BLaER1 treated with 17β-estradiol and CSF1 and Interleukin-3, amounts not matched to agents 10 nM and 100 nM (cell line): ENCODE data around the gene ACSS1.
A peak's percentile ranks its signal among the peaks of the same experiment; 100 is the strongest.

Experiments
- H3K27ac ChIP-seq, 11 experiments: shearing (Covaris generic); formaldehyde crosslinking; 2 replicates each; pipeline ENCODE4 v1.8.1; 2022
- H3K27me3 ChIP-seq, 11 experiments: shearing (Covaris generic); formaldehyde crosslinking; 2 replicates each; pipeline ENCODE4 v1.8.1; 2022
- H3K36me3 ChIP-seq, 11 experiments: shearing (Covaris generic); formaldehyde crosslinking; 2 replicates each; pipeline ENCODE4 v1.8.1; 2022
- H3K4me1 ChIP-seq, 10 experiments: shearing (Covaris generic); formaldehyde crosslinking; 2 replicates each; pipeline ENCODE4 v1.8.1; 2022
- H3K4me2 ChIP-seq, 11 experiments: shearing (Covaris generic); formaldehyde crosslinking; 2 replicates each; pipeline ENCODE4 v1.8.1; 2022
- H3K4me3 ChIP-seq, 10 experiments: shearing (Covaris generic); formaldehyde crosslinking; 2 replicates each; pipeline ENCODE4 v1.8.1; 2022
- H3K9ac ChIP-seq, 11 experiments: shearing (Covaris generic); formaldehyde crosslinking; 2 replicates each; pipeline ENCODE4 v1.8.1; 2022
- H3K9me3 ChIP-seq, 11 experiments: shearing (Covaris generic); formaldehyde crosslinking; replicated peaks in 1 of 11; 2 replicates each; pipeline ENCODE4 v1.8.1; 2022
- H4K20me1 ChIP-seq, 11 experiments: shearing (Covaris generic); formaldehyde crosslinking; 2 replicates each; pipeline ENCODE4 v1.8.1; 2022
- Cebpa-rat ChIP-seq, 11 experiments: shearing (Covaris generic); IDR thresholded peaks; 2 replicates each; pipeline ENCODE4 v1.8.1; 2022

Gene ACSS1

GRCh38 chr20:24960302-24960801, 97.6 kb downstream of the ACSS1 start:
- Histone ChIP-seq H3K4me1 (peaks cover 13 to 19% (median 14%) of the 10 kb centered on the region in 10 experiments), H3K4me3 (no peak overlapping the region), H3K4me2 (no peak overlapping the region), H3K27ac (no peak overlapping the region), H3K9ac (no peak overlapping the region; a peak in 1 of 22 replicates), H4K20me1 (peaks cover 0 to 63% (median 18%) of the 10 kb centered on the region in 11 experiments; a peak in 12 of 22 replicates), H3K36me3 (peaks cover 80 to 95% (median 83%) of the 10 kb centered on the region in 11 experiments), H3K27me3 (no peaks in the 10 kb centered on the region), H3K9me3 (no peaks in the 10 kb centered on the region)
- no peak for TF ChIP-seq Cebpa-rat (IDR thresholded peaks at IDR 0.05)

- Histone ChIP-seq H3K36me3 (peaks cover 74 to 89% (median 77%) of the 10 kb centered on the region in 11 experiments), H3K9ac (no peak overlapping the region), H3K4me1 (peaks cover 19 to 25% (median 20%) of the 10 kb centered on the region in 10 experiments), H3K4me2 (no peak overlapping the region), H3K27ac (no peak overlapping the region; a peak in 1 of 22 replicates), H3K9me3 (no peaks in the 10 kb centered on the region), H3K27me3 (no peaks in the 10 kb centered on the region), H4K20me1 (peaks cover 0 to 57% (median 18%) of the 10 kb centered on the region in 11 experiments; a peak in 11 of 22 replicates), H3K4me3 (no peak overlapping the region)
- no peak for TF ChIP-seq Cebpa-rat (IDR thresholded peaks at IDR 0.05)
Measured at GRCh38 chr20:24959591-24960301, 98.2 kb downstream of the ACSS1 start.

GRCh38 chr20:24958506-24959385, 99.2 kb downstream of the ACSS1 start:
- H3K27me3 ChIP-seq = no peaks in the 10 kb centered on the region
- no peak overlapping the region for H3K9ac ChIP-seq
- H3K4me3 ChIP-seq = no peak overlapping the region
- no peak for TF ChIP-seq Cebpa-rat (IDR thresholded peaks at IDR 0.05)
- peak overlapping the region in 1 of 11 experiments; percentile 2; a peak in 1 of 22 replicates for H3K27ac ChIP-seq
- peaks cover 65 to 81% (median 70%) of the 10 kb centered on the region in 11 experiments for H3K36me3 ChIP-seq
- H3K4me1 ChIP-seq = peaks cover 28 to 35% (median 30%) of the 10 kb centered on the region in 10 experiments
- H3K9me3 ChIP-seq = no peaks in the 10 kb centered on the region
- peaks cover 0 to 53% (median 18%) of the 10 kb centered on the region in 11 experiments; a peak in 11 of 22 replicates for H4K20me1 ChIP-seq
- no peak overlapping the region for H3K4me2 ChIP-seq

- Histone ChIP-seq H3K4me2 (no peak overlapping the region), H3K4me3 (no peak overlapping the region), H3K4me1 (peaks cover 41 to 48% (median 42%) of the 10 kb centered on the region in 10 experiments), H3K9me3 (no peaks in the 10 kb centered on the region), H4K20me1 (peaks cover 0 to 47% (median 18%) of the 10 kb centered on the region in 11 experiments; a peak in 10 of 22 replicates), H3K9ac (no peak overlapping the region), H3K36me3 (peaks cover 52 to 79% (median 57%) of the 10 kb centered on the region in 11 experiments), H3K27me3 (no peaks in the 10 kb centered on the region), H3K27ac (0 out of 22 replicates have a peak overlapping the region, but pooled peaks of 1 of the 11 experiments have one; percentile 27)
- TF ChIP-seq Cebpa-rat (IDR thresholded peaks at IDR 0.05) = no peak
Measured at GRCh38 chr20:24957326-24958016, 100.5 kb downstream of the ACSS1 start.
